ENCODE measurements around the gene DCUN1D3. TPM values are rescaled to one million over a fixed set of nuclear protein-coding genes. Genes with fewer than 3 reads are reported as not detected.
"Not testable (repeated sequence)": the region's sequence is repeated elsewhere in the genome, so short reads cannot be mapped to it uniquely, and the experiment has no call there.

DCUN1D3 gene
- total and polyA plus RNA-seq, 2 donors (not counting 1 experiment from before 2014, with no cell fraction given), result 20.4 to 42.8 TPM

DNA sequence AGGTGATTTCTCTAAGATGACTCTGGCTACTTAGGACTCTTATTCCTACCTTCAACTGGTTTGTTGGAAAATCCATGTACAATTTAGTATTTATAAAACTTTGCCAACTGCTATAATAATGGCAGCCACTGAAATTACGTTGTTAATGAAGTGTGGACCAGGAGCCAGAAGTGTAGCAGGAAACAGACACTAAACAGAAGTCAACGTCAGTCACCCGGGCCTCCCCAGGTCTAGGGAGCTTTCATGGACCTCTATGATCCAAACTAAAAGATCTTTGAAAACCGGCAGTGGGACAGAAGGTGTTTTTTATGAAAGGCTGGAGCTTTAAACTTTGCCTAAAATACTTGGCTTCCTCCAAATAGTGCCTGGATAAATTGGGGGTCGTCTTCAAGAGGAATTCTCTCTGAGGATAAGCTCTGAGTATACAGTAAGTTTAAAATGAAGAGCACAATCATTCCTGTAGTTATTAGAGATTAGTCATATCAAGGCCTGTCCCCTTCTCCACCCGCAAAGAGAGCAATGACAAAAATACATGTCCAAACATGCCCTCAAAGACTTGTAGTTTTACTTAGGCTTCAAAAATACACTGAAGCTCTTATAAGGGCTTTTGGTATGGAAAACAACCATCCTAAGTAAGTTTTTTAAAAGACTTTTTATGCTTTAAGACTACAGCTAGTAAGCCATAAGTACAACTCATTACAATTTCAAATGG lies 34.6 kb downstream of the DCUN1D3 start:
- H3K27me3 ChIP-seq (ENCODE audit: control insufficient read depth, insufficient read depth, low read length), result no peaks in the 10 kb centered on the region
- DNase-seq (ENCODE audit: low read depth in 2 of 2), result peak; percentile 65 to 77
- H3K9ac ChIP-seq (ENCODE audit: insufficient read depth, low read length), result no peak overlapping the region
- peak overlapping the region; percentile 30 for H3K4me2 ChIP-seq (ENCODE audit: extremely low read depth, insufficient read depth, low read length)
- no peaks in the 10 kb centered on the region for H4K20me1 ChIP-seq (ENCODE audit: control insufficient read depth, extremely low read depth, insufficient read depth, low read length)
- peaks cover 10% of the 10 kb centered on the region for H3K36me3 ChIP-seq (ENCODE audit: control insufficient read depth, insufficient read depth, low read length)
- peaks cover 28% of the 10 kb centered on the region for H3K4me1 ChIP-seq (ENCODE audit: control insufficient read depth, extremely low read depth, insufficient read depth, low read length)
- H3K4me3 ChIP-seq (replicated peaks in 1 of 4; ENCODE audit: control extremely low read depth in 1 of 4, insufficient read depth in 1 of 4, low read depth in 3 of 4, low read length in 4 of 4), result no peak overlapping the region
- TF ChIP-seq, protein P1, sequence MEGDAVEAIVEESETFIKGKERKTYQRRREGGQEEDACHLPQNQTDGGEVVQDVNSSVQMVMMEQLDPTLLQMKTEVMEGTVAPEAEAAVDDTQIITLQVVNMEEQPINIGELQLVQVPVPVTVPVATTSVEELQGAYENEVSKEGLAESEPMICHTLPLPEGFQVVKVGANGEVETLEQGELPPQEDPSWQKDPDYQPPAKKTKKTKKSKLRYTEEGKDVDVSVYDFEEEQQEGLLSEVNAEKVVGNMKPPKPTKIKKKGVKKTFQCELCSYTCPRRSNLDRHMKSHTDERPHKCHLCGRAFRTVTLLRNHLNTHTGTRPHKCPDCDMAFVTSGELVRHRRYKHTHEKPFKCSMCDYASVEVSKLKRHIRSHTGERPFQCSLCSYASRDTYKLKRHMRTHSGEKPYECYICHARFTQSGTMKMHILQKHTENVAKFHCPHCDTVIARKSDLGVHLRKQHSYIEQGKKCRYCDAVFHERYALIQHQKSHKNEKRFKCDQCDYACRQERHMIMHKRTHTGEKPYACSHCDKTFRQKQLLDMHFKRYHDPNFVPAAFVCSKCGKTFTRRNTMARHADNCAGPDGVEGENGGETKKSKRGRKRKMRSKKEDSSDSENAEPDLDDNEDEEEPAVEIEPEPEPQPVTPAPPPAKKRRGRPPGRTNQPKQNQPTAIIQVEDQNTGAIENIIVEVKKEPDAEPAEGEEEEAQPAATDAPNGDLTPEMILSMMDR (conservative IDR thresholded peaks at IDR 0.05 in 1 of 2, IDR thresholded peaks at IDR 0.05 in 1 of 2; ENCODE audit: low read depth in 1 of 2, low read length in 2 of 2), result no peak
- TF ChIP-seq EZH2 (IDR thresholded peaks at IDR 0.05; ENCODE audit: low read length, missing control alignments), result no peak
- H3K27ac ChIP-seq (ENCODE audit: insufficient read depth, low read length), result peak overlapping the region; percentile 82
- no peak overlapping the region for H2AFZ ChIP-seq (ENCODE audit: low read length)
- H3K9me3 ChIP-seq (ENCODE audit: control insufficient read depth, insufficient read depth, low read depth, low read length), result no peaks in the 10 kb centered on the region
- peaks cover 79% of the 10 kb centered on the region for H3K79me2 ChIP-seq (ENCODE audit: control insufficient read depth, insufficient read depth, low read length)

DNA sequence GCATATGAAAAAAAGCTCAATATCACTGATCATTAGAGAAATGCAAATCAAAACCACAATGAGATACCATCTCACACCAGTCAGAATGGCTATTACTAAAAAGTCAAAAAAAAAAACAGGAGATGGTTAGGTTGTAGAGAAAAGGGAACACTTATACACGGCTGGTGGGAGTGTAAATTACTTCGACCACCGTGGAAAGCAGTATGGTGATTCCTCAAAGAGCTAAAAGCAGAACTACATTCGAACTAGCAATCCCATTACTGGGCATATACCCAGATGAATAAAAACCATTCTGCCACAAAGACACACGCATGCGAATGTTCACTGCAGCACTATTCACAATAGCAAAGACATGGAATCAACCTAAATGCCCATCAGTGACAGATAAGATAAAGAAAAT lies 35.8 kb downstream of the DCUN1D3 start:
- H3K9ac ChIP-seq (ENCODE audit: insufficient read depth, low read length); H3K4me2 ChIP-seq (ENCODE audit: extremely low read depth, insufficient read depth, low read length): not testable (repeated sequence)

DNA sequence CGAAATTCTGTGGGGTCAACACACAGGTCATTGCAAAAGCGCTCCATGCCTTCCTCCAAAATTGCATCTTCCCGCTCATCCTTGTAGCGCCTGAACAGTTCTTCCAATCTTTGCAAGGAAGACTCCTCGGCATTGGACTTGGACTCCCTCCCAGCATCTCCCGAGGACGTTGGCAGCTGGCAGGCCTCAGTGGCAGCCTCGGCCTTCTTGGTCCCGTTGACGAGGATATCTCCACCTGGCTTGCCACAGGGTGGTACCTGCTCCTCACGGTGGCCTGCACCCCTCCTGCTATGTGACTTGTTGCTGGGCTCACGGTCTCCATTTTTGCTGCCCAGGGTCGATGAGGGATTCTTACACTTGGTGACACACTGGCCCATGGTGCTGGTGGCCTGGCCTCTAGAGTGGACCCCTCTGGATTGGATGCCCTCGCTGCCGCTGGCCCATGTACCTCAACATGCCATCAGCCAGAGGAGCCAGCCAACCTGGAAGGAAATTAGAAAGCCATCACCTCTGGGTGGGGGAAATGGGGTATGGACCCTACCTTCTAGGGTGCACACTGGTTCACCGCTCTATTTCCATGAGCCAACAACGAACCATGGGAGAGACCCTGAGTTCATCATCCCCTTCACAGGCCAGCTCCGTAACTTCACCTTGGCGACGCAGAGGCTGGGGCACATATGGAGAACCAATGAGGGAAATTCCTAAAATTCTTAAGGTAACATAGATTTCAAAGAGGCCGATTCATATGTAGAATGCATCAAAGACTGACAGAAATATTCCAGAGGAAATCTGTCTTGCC lies 37.8 kb downstream of the DCUN1D3 start:
- H2AFZ ChIP-seq (ENCODE audit: low read length), result no peak overlapping the region
- no peak overlapping the region for H3K9ac ChIP-seq (ENCODE audit: insufficient read depth, low read length)
- H4K20me1 ChIP-seq (ENCODE audit: control insufficient read depth, extremely low read depth, insufficient read depth, low read length), result no peaks in the 10 kb centered on the region
- H3K27ac ChIP-seq (ENCODE audit: insufficient read depth, low read length), result no peak overlapping the region
- H3K4me1 ChIP-seq (ENCODE audit: control insufficient read depth, extremely low read depth, insufficient read depth, low read length), result peaks cover 17% of the 10 kb centered on the region
- no peak overlapping the region for H3K4me3 ChIP-seq (replicated peaks in 1 of 4; ENCODE audit: control extremely low read depth in 1 of 4, insufficient read depth in 1 of 4, low read depth in 3 of 4, low read length in 4 of 4)
- TF ChIP-seq, protein P1 (conservative IDR thresholded peaks at IDR 0.05 in 1 of 2, IDR thresholded peaks at IDR 0.05 in 1 of 2; ENCODE audit: low read depth in 1 of 2, low read length in 2 of 2), result no peak
- no peak for TF ChIP-seq EZH2 (IDR thresholded peaks at IDR 0.05; ENCODE audit: low read length, missing control alignments)
- H3K4me2 ChIP-seq (ENCODE audit: extremely low read depth, insufficient read depth, low read length), result no peak overlapping the region
- peaks cover 55% of the 10 kb centered on the region for H3K79me2 ChIP-seq (ENCODE audit: control insufficient read depth, insufficient read depth, low read length)
- no peaks in the 10 kb centered on the region for H3K9me3 ChIP-seq (ENCODE audit: control insufficient read depth, insufficient read depth, low read depth, low read length)
- no peaks in the 10 kb centered on the region for H3K27me3 ChIP-seq (ENCODE audit: control insufficient read depth, insufficient read depth, low read length)
- no peak for DNase-seq (ENCODE audit: low read depth in 2 of 2)
- H3K36me3 ChIP-seq (ENCODE audit: control insufficient read depth, insufficient read depth, low read length), result peaks cover 15% of the 10 kb centered on the region

More for the DNA sequence above, 35.8 kb downstream of the DCUN1D3 start:
- H2AFZ ChIP-seq (ENCODE audit: low read length); DNase-seq (ENCODE audit: low read depth in 2 of 2); H3K27ac ChIP-seq (ENCODE audit: insufficient read depth, low read length); H3K4me3 ChIP-seq (replicated peaks in 1 of 4; ENCODE audit: control extremely low read depth in 1 of 4, insufficient read depth in 1 of 4, low read depth in 3 of 4, low read length in 4 of 4); H3K27me3 ChIP-seq (ENCODE audit: control insufficient read depth, insufficient read depth, low read length); H4K20me1 ChIP-seq (ENCODE audit: control insufficient read depth, extremely low read depth, insufficient read depth, low read length); H3K9me3 ChIP-seq (ENCODE audit: control insufficient read depth, insufficient read depth, low read depth, low read length): not testable (repeated sequence)
- Histone ChIP-seq H3K36me3 (ENCODE audit: control insufficient read depth, insufficient read depth, low read length) (peaks cover 15% of the 10 kb centered on the region), H3K4me1 (ENCODE audit: control insufficient read depth, extremely low read depth, insufficient read depth, low read length) (peaks cover 28% of the 10 kb centered on the region), H3K79me2 (ENCODE audit: control insufficient read depth, insufficient read depth, low read length) (peaks cover 70% of the 10 kb centered on the region)

DNA sequence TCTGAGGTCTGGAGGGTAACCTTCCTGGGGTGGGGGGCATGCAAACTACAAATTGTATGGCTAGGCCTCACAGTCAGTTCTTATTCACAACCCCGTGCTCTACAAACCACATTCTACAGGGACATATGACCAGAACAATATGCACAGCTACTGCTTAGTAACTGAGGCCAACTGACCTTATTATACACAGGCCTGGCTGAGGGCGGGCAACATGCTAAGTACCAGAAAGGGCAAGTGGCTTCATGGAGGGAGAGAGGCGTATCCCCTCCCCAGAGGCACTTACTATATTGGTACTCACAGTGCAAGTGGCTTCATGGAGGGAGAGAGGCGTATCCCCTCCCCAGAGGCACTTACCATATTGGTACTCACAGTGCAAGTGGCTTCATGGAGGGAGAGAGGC lies 39.2 kb downstream of the DCUN1D3 start:
- H3K9me3 ChIP-seq (ENCODE audit: control insufficient read depth, insufficient read depth, low read depth, low read length); H3K9ac ChIP-seq (ENCODE audit: insufficient read depth, low read length); H2AFZ ChIP-seq (ENCODE audit: low read length); H3K4me2 ChIP-seq (ENCODE audit: extremely low read depth, insufficient read depth, low read length); H3K4me3 ChIP-seq (replicated peaks in 1 of 4; ENCODE audit: control extremely low read depth in 1 of 4, insufficient read depth in 1 of 4, low read depth in 3 of 4, low read length in 4 of 4); H4K20me1 ChIP-seq (ENCODE audit: control insufficient read depth, extremely low read depth, insufficient read depth, low read length); H3K27ac ChIP-seq (ENCODE audit: insufficient read depth, low read length); H3K4me1 ChIP-seq (ENCODE audit: control insufficient read depth, extremely low read depth, insufficient read depth, low read length); H3K27me3 ChIP-seq (ENCODE audit: control insufficient read depth, insufficient read depth, low read length); DNase-seq (ENCODE audit: low read depth in 2 of 2): not testable (repeated sequence)
- peaks cover 41% of the 10 kb centered on the region for H3K79me2 ChIP-seq (ENCODE audit: control insufficient read depth, insufficient read depth, low read length)
- H3K36me3 ChIP-seq (ENCODE audit: control insufficient read depth, insufficient read depth, low read length), result peaks cover 15% of the 10 kb centered on the region

All from fibroblast of lung (primary cell).